Measurements from ENCODE around the gene STUB1. TPM values are rescaled to one million over a fixed set of nuclear protein-coding genes. Genes with fewer than 3 reads are reported as not detected.

The STUB1 gene
- total and polyA plus RNA-seq, 2 experiments from 2014 or later = 91.7 to 108 TPM

- TF ChIP-seq ZNF114 (CRISPR knock-in tag; IDR thresholded peaks at IDR 0.05) (no peak), POLR2AphosphoS5 (IDR thresholded peaks at IDR 0.05; ENCODE audit: low read depth) (no peak), REST (IDR thresholded peaks at IDR 0.05; ENCODE audit: unreplicated experiment) (no peak), EZH2phosphoT487 (IDR thresholded peaks at IDR 0.05; ENCODE audit: unreplicated experiment) (no peak), STAT1 (IDR thresholded peaks at IDR 0.05; ENCODE audit: unreplicated experiment) (no peak), NANOG (IDR thresholded peaks at IDR 0.05; ENCODE audit: borderline replicate concordance) (no peak)
Measured at GRCh38 chr16:707062-707538, 26.9 kb downstream of the STUB1 start (continued).

- no peak for DNase-seq (ENCODE audit: low spot score)
- Histone ChIP-seq H3K27me3 (ENCODE audit: insufficient read depth) (peaks cover 71% of the 10 kb centered on the region), H4K20me1 (replicated peaks; ENCODE audit: insufficient read depth) (no peaks in the 10 kb centered on the region), H3K27ac (ENCODE audit: low read depth) (no peak overlapping the region), H3K4me2 (no peak overlapping the region), H3K36me3 (ENCODE audit: insufficient read depth) (no peaks in the 10 kb centered on the region), H3K9me2 (ENCODE audit: insufficient read depth) (no peaks in the 10 kb centered on the region), H3K4me1 (ENCODE audit: insufficient read depth) (no peaks in the 10 kb centered on the region), H3K4me3 (no peak overlapping the region), H2AFZ (no peak overlapping the region), H3F3A (replicated peaks; ENCODE audit: low read depth) (0 out of 2 replicates have a peak, but pooled peaks cover 6% of the 10 kb centered on the region), H3K79me2 (replicated peaks; ENCODE audit: insufficient read depth) (no peaks in the 10 kb centered on the region)
- ATAC-seq = no peak
- H3K4me3 Mint-ChIP-seq = no peak overlapping the region
- H3K27ac Mint-ChIP-seq = no peak overlapping the region
- H3K9me3 Mint-ChIP-seq = peaks cover 4% of the 10 kb centered on the region; the same call in 1 of the 3 replicates
- H3K4me1 Mint-ChIP-seq = no peaks in the 10 kb centered on the region; the same call in 2 of the 3 replicates
- no peaks in the 10 kb centered on the region for H3K36me3 Mint-ChIP-seq (ENCODE audit: low read depth)
- H3K27me3 Mint-ChIP-seq (ENCODE audit: insufficient read depth, low read depth, poor library complexity) = peaks cover 59% of the 10 kb centered on the region
- TF ChIP-seq STAT1 (IDR thresholded peaks at IDR 0.05; ENCODE audit: unreplicated experiment) = no peak
- TF ChIP-seq CTCF (conservative IDR thresholded peaks at IDR 0.05; ENCODE audit: low read depth in 2 of 2) = no peak
- no peak for TF ChIP-seq ZNF462 (CRISPR knock-in tag; IDR thresholded peaks at IDR 0.05)
- TF ChIP-seq CREB1 (CRISPR knock-in tag; IDR thresholded peaks at IDR 0.05; ENCODE audit: low read depth) = no peak
- no peak for TF ChIP-seq JUNB (IDR thresholded peaks at IDR 0.05; ENCODE audit: unreplicated experiment)
- no peak for TF ChIP-seq EZH2phosphoT487 (IDR thresholded peaks at IDR 0.05; ENCODE audit: unreplicated experiment)
- no peak for TF ChIP-seq ZNF331 (CRISPR knock-in tag; IDR thresholded peaks at IDR 0.05; ENCODE audit: low read depth)
- TF ChIP-seq POLR2AphosphoS5 (IDR thresholded peaks at IDR 0.05; ENCODE audit: low read depth) = no peak
- no peak for TF ChIP-seq ZNF114 (CRISPR knock-in tag; IDR thresholded peaks at IDR 0.05)
- TF ChIP-seq EZH2 (IDR thresholded peaks at IDR 0.05; ENCODE audit: low read depth, unreplicated experiment) = no peak
- TF ChIP-seq ETS1 (IDR thresholded peaks at IDR 0.05) = no peak
- TF ChIP-seq NANOG (IDR thresholded peaks at IDR 0.05; ENCODE audit: borderline replicate concordance) = no peak
Measured at GRCh38 chr16:708019-708418, 27.8 kb downstream of the STUB1 start.

Data from GM23338 (cell line).